ENCODE data around the gene OPCML. TPM values are rescaled to one million over a fixed set of nuclear protein-coding genes. Genes with fewer than 3 reads are reported as not detected.

The OPCML gene
- total RNA-seq, 1 donor from 2014 or later = under 0.01 TPM

- Histone ChIP-seq H3K9me3 (ENCODE audit: control insufficient read depth in 3 of 3, low read length in 3 of 3) (no peaks in the 10 kb centered on the region), H3K9ac (ENCODE audit: low read depth in 1 of 3, low read length in 3 of 3) (no peak overlapping the region), H3K27me3 (ENCODE audit: control insufficient read depth in 3 of 3, insufficient read depth in 3 of 3, low read length in 3 of 3) (peaks cover 0 to 2% (median 0%) of the 10 kb centered on the region in 3 donors), H3K36me3 (ENCODE audit: control insufficient read depth in 3 of 3, insufficient read depth in 3 of 3, low read length in 3 of 3) (no peaks in the 10 kb centered on the region), H3K4me1 (ENCODE audit: control insufficient read depth in 3 of 3, insufficient read depth in 3 of 3, low read length in 3 of 3) (no peaks in the 10 kb centered on the region), H3K4me3 (ENCODE audit: low read length in 3 of 3) (no peak overlapping the region), H3K27ac (ENCODE audit: low read depth, low read length) (no peak overlapping the region)
Observed at GRCh38 chr11:132464939-132465338, 1067.4 kb downstream of the OPCML start.

- Histone ChIP-seq H3K9ac (ENCODE audit: low read depth in 1 of 3, low read length in 3 of 3) (no peak overlapping the region), H3K4me1 (ENCODE audit: control insufficient read depth in 3 of 3, insufficient read depth in 3 of 3, low read length in 3 of 3) (no peaks in the 10 kb centered on the region), H3K4me3 (ENCODE audit: low read length in 3 of 3) (no peak overlapping the region), H3K27ac (ENCODE audit: low read depth, low read length) (no peak overlapping the region), H3K36me3 (ENCODE audit: control insufficient read depth in 3 of 3, insufficient read depth in 3 of 3, low read length in 3 of 3) (no peaks in the 10 kb centered on the region), H3K9me3 (ENCODE audit: control insufficient read depth in 3 of 3, low read length in 3 of 3) (no peaks in the 10 kb centered on the region), H3K27me3 (ENCODE audit: control insufficient read depth in 3 of 3, insufficient read depth in 3 of 3, low read length in 3 of 3) (peaks cover 0 to 2% (median 0%) of the 10 kb centered on the region in 3 donors)
Observed at GRCh38 chr11:132464003-132464342, 1068.3 kb downstream of the OPCML start.

GRCh38 chr11:132463295-132464002, 1068.9 kb downstream of the OPCML start:
- Histone ChIP-seq H3K9me3 (ENCODE audit: control insufficient read depth in 3 of 3, low read length in 3 of 3) (no peaks in the 10 kb centered on the region), H3K36me3 (ENCODE audit: control insufficient read depth in 3 of 3, insufficient read depth in 3 of 3, low read length in 3 of 3) (no peaks in the 10 kb centered on the region), H3K27ac (ENCODE audit: low read depth, low read length) (no peak overlapping the region), H3K9ac (ENCODE audit: low read depth in 1 of 3, low read length in 3 of 3) (no peak overlapping the region), H3K27me3 (ENCODE audit: control insufficient read depth in 3 of 3, insufficient read depth in 3 of 3, low read length in 3 of 3) (peaks cover 0 to 2% (median 0%) of the 10 kb centered on the region in 3 donors), H3K4me1 (ENCODE audit: control insufficient read depth in 3 of 3, insufficient read depth in 3 of 3, low read length in 3 of 3) (no peaks in the 10 kb centered on the region), H3K4me3 (ENCODE audit: low read length in 3 of 3) (no peak overlapping the region)

GRCh38 chr11:132459736-132460135, 1072.6 kb downstream of the OPCML start:
- no peaks in the 10 kb centered on the region for H3K36me3 ChIP-seq (ENCODE audit: control insufficient read depth in 3 of 3, insufficient read depth in 3 of 3, low read length in 3 of 3)
- no peaks in the 10 kb centered on the region for H3K9me3 ChIP-seq (ENCODE audit: control insufficient read depth in 3 of 3, low read length in 3 of 3)
- H3K27ac ChIP-seq (ENCODE audit: low read depth, low read length) = no peak overlapping the region
- H3K4me3 ChIP-seq (ENCODE audit: low read length in 3 of 3) = no peak overlapping the region
- peaks cover 0 to 2% (median 0%) of the 10 kb centered on the region in 3 donors for H3K27me3 ChIP-seq (ENCODE audit: control insufficient read depth in 3 of 3, insufficient read depth in 3 of 3, low read length in 3 of 3)
- H3K9ac ChIP-seq (ENCODE audit: low read depth in 1 of 3, low read length in 3 of 3) = no peak overlapping the region
- no peaks in the 10 kb centered on the region for H3K4me1 ChIP-seq (ENCODE audit: control insufficient read depth in 3 of 3, insufficient read depth in 3 of 3, low read length in 3 of 3)

GRCh38 chr11:132457445-132457844, 1074.9 kb downstream of the OPCML start:
- H3K27ac ChIP-seq (ENCODE audit: low read depth, low read length) = no peak overlapping the region
- no peak overlapping the region for H3K9ac ChIP-seq (ENCODE audit: low read depth in 1 of 3, low read length in 3 of 3)
- peaks cover 0 to 5% (median 0%) of the 10 kb centered on the region in 3 donors for H3K27me3 ChIP-seq (ENCODE audit: control insufficient read depth in 3 of 3, insufficient read depth in 3 of 3, low read length in 3 of 3)
- H3K9me3 ChIP-seq (ENCODE audit: control insufficient read depth in 3 of 3, low read length in 3 of 3) = no peaks in the 10 kb centered on the region
- no peak overlapping the region for H3K4me3 ChIP-seq (ENCODE audit: low read length in 3 of 3)
- H3K36me3 ChIP-seq (ENCODE audit: control insufficient read depth in 3 of 3, insufficient read depth in 3 of 3, low read length in 3 of 3) = no peaks in the 10 kb centered on the region
- H3K4me1 ChIP-seq (ENCODE audit: control insufficient read depth in 3 of 3, insufficient read depth in 3 of 3, low read length in 3 of 3) = no peaks in the 10 kb centered on the region

- Histone ChIP-seq H3K36me3 (ENCODE audit: control insufficient read depth in 3 of 3, insufficient read depth in 3 of 3, low read length in 3 of 3) (no peaks in the 10 kb centered on the region), H3K4me1 (ENCODE audit: control insufficient read depth in 3 of 3, insufficient read depth in 3 of 3, low read length in 3 of 3) (no peaks in the 10 kb centered on the region), H3K9me3 (ENCODE audit: control insufficient read depth in 3 of 3, low read length in 3 of 3) (no peaks in the 10 kb centered on the region), H3K27me3 (ENCODE audit: control insufficient read depth in 3 of 3, insufficient read depth in 3 of 3, low read length in 3 of 3) (peaks cover 0 to 5% (median 0%) of the 10 kb centered on the region in 3 donors), H3K27ac (ENCODE audit: low read depth, low read length) (no peak overlapping the region), H3K9ac (ENCODE audit: low read depth in 1 of 3, low read length in 3 of 3) (no peak overlapping the region), H3K4me3 (ENCODE audit: low read length in 3 of 3) (no peak overlapping the region)
Observed at GRCh38 chr11:132456751-132457328, 1075.5 kb downstream of the OPCML start.

- Histone ChIP-seq H3K9ac (ENCODE audit: low read depth in 1 of 3, low read length in 3 of 3) (no peak overlapping the region), H3K4me1 (ENCODE audit: control insufficient read depth in 3 of 3, insufficient read depth in 3 of 3, low read length in 3 of 3) (no peaks in the 10 kb centered on the region), H3K27me3 (ENCODE audit: control insufficient read depth in 3 of 3, insufficient read depth in 3 of 3, low read length in 3 of 3) (peaks cover 0 to 3% (median 0%) of the 10 kb centered on the region in 3 donors), H3K4me3 (ENCODE audit: low read length in 3 of 3) (no peak overlapping the region), H3K27ac (ENCODE audit: low read depth, low read length) (no peak overlapping the region), H3K9me3 (ENCODE audit: control insufficient read depth in 3 of 3, low read length in 3 of 3) (no peaks in the 10 kb centered on the region), H3K36me3 (ENCODE audit: control insufficient read depth in 3 of 3, insufficient read depth in 3 of 3, low read length in 3 of 3) (no peaks in the 10 kb centered on the region)
Observed at GRCh38 chr11:132455044-132455443, 1077.3 kb downstream of the OPCML start.

- no peaks in the 10 kb centered on the region for H3K9me3 ChIP-seq (ENCODE audit: control insufficient read depth in 3 of 3, low read length in 3 of 3)
- H3K9ac ChIP-seq (ENCODE audit: low read depth in 1 of 3, low read length in 3 of 3) = no peak overlapping the region
- H3K27ac ChIP-seq (ENCODE audit: low read depth, low read length) = no peak overlapping the region
- H3K36me3 ChIP-seq (ENCODE audit: control insufficient read depth in 3 of 3, insufficient read depth in 3 of 3, low read length in 3 of 3) = no peaks in the 10 kb centered on the region
- no peak overlapping the region for H3K4me3 ChIP-seq (ENCODE audit: low read length in 3 of 3)
- H3K27me3 ChIP-seq (ENCODE audit: control insufficient read depth in 3 of 3, insufficient read depth in 3 of 3, low read length in 3 of 3) = peaks cover 0 to 3% (median 0%) of the 10 kb centered on the region in 3 donors
- no peaks in the 10 kb centered on the region for H3K4me1 ChIP-seq (ENCODE audit: control insufficient read depth in 3 of 3, insufficient read depth in 3 of 3, low read length in 3 of 3)
Observed at GRCh38 chr11:132453406-132453805, 1078.9 kb downstream of the OPCML start.

GRCh38 chr11:132452616-132453015, 1079.7 kb downstream of the OPCML start:
- Histone ChIP-seq H3K27me3 (ENCODE audit: control insufficient read depth in 3 of 3, insufficient read depth in 3 of 3, low read length in 3 of 3) (peaks cover 0 to 3% (median 0%) of the 10 kb centered on the region in 3 donors), H3K4me1 (ENCODE audit: control insufficient read depth in 3 of 3, insufficient read depth in 3 of 3, low read length in 3 of 3) (no peaks in the 10 kb centered on the region), H3K36me3 (ENCODE audit: control insufficient read depth in 3 of 3, insufficient read depth in 3 of 3, low read length in 3 of 3) (no peaks in the 10 kb centered on the region), H3K9me3 (ENCODE audit: control insufficient read depth in 3 of 3, low read length in 3 of 3) (no peaks in the 10 kb centered on the region), H3K9ac (ENCODE audit: low read depth in 1 of 3, low read length in 3 of 3) (no peak overlapping the region), H3K4me3 (ENCODE audit: low read length in 3 of 3) (no peak overlapping the region), H3K27ac (ENCODE audit: low read depth, low read length) (no peak overlapping the region)

GRCh38 chr11:132451942-132452601, 1080.2 kb downstream of the OPCML start:
- no peaks in the 10 kb centered on the region for H3K4me1 ChIP-seq (ENCODE audit: control insufficient read depth in 3 of 3, insufficient read depth in 3 of 3, low read length in 3 of 3)
- H3K36me3 ChIP-seq (ENCODE audit: control insufficient read depth in 3 of 3, insufficient read depth in 3 of 3, low read length in 3 of 3) = no peaks in the 10 kb centered on the region
- no peak overlapping the region for H3K27ac ChIP-seq (ENCODE audit: low read depth, low read length)
- H3K9ac ChIP-seq (ENCODE audit: low read depth in 1 of 3, low read length in 3 of 3) = no peak overlapping the region
- H3K4me3 ChIP-seq (ENCODE audit: low read length in 3 of 3) = no peak overlapping the region
- H3K27me3 ChIP-seq (ENCODE audit: control insufficient read depth in 3 of 3, insufficient read depth in 3 of 3, low read length in 3 of 3) = peaks cover 0 to 3% (median 0%) of the 10 kb centered on the region in 3 donors
- no peaks in the 10 kb centered on the region for H3K9me3 ChIP-seq (ENCODE audit: control insufficient read depth in 3 of 3, low read length in 3 of 3)

Measured in skeletal muscle tissue (tissue), 4 donors.